Ovary (tissue), 3 donors: ENCODE data around the gene AP3S2.

Experiments used
- CTCF ChIP-seq, 3 donors: fragments of 450-650 bp in 2 of 3; fragments of 200-600 bp in 1 of 3; IDR thresholded peaks; one replicate each; pipeline versions ENCODE4 v1.5.1 to v1.8.0; 2016 to 2022; ENCODE audit warnings: antibody characterized with exemption in 3 of 3, mild to moderate bottlenecking in 1 of 3
- POLR2A ChIP-seq: fragments of 450-650 bp; IDR thresholded peaks from one replicate; pipeline ENCODE4 v1.6.1; 2017; ENCODE audit warnings: antibody characterized with exemption, mild to moderate bottlenecking, moderate library complexity
- donor health status: DM: no; HTN: no; CAD: no.

GRCh38 chr15:89815769-89816168, 78.0 kb downstream of the AP3S2 start:
- TF ChIP-seq CTCF (IDR thresholded peaks at IDR 0.05) (no peak), POLR2A (no peak)
